Body of pancreas (tissue), 4 donors: ENCODE data around the gene SMIM1.
"Not testable (repeated sequence)": the region's sequence is repeated elsewhere in the genome, so short reads cannot be mapped to it uniquely, and the experiment has no call there.

Experiments
- POLR2A ChIP-seq, 3 donors: fragments of 450-650 bp; IDR thresholded peaks; one replicate each; pipeline ENCODE4 v1.6.1; 2016; ENCODE audit warnings: antibody characterized with exemption in 3 of 3, mild to moderate bottlenecking in 2 of 3
- TF ChIP-seq, protein P1 (sequence below), 7 experiments: fragments of 450-650 bp in 4 of 7; fragments of 200-600 bp in 3 of 7; sonication (generic) in 3 of 7; IDR thresholded peaks; one replicate each; pipeline ENCODE4 v1.5.1; 2016 to 2019; ENCODE audit warnings: antibody characterized with exemption in 7 of 7

DNA sequence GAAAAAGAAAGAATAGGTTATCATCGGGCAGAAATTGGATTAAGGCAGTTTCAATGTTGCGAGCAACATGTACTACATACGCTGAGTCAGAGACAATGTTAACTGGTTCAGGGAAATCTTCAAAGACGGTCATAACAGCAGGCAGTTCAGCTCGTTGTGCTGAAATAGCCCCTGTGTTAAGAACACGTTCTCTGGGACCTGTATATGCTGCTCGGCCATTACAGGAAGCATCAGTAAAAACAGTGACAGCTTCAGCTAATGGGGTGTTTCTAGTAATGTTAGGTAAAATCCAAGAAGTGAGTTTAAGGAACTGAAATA, 32.0 kb downstream of the SMIM1 start:
- TF ChIP-seq, protein P1, sequence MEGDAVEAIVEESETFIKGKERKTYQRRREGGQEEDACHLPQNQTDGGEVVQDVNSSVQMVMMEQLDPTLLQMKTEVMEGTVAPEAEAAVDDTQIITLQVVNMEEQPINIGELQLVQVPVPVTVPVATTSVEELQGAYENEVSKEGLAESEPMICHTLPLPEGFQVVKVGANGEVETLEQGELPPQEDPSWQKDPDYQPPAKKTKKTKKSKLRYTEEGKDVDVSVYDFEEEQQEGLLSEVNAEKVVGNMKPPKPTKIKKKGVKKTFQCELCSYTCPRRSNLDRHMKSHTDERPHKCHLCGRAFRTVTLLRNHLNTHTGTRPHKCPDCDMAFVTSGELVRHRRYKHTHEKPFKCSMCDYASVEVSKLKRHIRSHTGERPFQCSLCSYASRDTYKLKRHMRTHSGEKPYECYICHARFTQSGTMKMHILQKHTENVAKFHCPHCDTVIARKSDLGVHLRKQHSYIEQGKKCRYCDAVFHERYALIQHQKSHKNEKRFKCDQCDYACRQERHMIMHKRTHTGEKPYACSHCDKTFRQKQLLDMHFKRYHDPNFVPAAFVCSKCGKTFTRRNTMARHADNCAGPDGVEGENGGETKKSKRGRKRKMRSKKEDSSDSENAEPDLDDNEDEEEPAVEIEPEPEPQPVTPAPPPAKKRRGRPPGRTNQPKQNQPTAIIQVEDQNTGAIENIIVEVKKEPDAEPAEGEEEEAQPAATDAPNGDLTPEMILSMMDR (IDR thresholded peaks at IDR 0.05): not testable (repeated sequence)
- TF ChIP-seq POLR2A (IDR thresholded peaks at IDR 0.05): not testable (repeated sequence)
